Measurements from ENCODE around the gene CHIC2.
A peak's percentile ranks its signal among the peaks of the same experiment; 100 is the strongest.
"Not testable (repeated sequence)": the region's sequence is repeated elsewhere in the genome, so short reads cannot be mapped to it uniquely, and the experiment has no call there.

Gene CHIC2

GRCh38 chr4:54061067-54061466 lies 3.3 kb downstream of the CHIC2 start:
- DNase-seq (ENCODE audit: low spot score), result no peak

GRCh38 chr4:54060116-54060515 lies 4.3 kb downstream of the CHIC2 start:
- no peak for DNase-seq (ENCODE audit: low spot score)

DNA sequence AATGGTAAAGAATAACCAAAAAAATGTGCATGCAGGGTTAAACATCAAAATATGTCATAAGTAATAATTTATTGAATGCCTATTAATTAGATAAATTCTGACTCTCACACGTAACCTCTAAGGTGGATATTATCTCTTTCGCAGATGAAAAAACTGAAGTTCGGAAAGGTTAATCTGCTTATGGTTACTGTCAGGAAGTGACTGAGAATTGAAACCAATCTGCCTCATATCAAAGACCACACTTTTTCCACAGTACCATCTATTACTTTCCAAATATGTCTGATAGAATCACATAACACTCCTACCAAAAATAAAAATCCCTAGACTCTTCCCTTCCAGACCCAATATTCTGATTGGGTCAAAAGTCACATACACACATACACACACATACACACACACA lies 6.2 kb downstream of the CHIC2 start:
- no peak for DNase-seq (ENCODE audit: low spot score)

DNA sequence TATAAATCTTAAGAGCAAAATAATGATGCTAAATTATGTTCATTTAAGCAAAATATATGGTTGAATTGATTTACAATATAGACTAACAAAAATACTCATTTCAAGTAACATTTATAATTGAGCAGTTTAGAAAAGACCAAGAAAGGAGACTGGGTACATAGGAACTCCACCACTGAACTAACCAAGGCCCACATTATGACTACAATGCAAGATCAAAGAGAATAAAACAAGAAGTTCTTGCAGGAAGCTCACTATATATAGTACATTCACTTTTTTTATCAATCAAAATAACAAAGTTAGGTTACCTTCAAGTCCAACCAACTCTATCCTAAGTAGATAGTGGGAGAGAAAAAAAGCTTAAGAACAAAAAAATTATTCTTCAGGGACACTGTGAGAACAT lies 8.0 kb downstream of the CHIC2 start:
- DNase-seq (ENCODE audit: low spot score), result no peak

GRCh38 chr4:54055494-54055893 lies 8.9 kb downstream of the CHIC2 start:
- no peak for DNase-seq (ENCODE audit: low spot score)

DNA sequence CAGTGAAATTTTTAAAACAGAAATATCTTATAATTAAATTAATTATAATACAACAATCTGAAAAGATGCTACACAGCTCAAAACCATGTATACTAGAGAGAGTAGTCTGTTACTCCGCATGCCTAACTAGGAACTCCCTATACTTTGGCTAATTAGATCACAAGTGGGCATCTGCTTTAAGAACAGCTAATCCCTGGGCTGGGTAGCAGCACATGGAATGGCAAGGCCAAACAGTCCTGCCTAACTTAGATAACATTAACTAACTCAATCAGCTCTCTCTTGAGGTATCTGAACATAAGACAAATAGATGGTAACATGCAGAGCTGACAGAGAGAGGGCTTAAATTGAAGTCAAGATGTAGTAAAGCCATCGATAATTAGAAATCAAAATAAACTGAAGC lies 9.9 kb downstream of the CHIC2 start:
- DNase-seq (ENCODE audit: low spot score), result no peak

GRCh38 chr4:54053322-54053721 lies 11.1 kb downstream of the CHIC2 start:
- DNase-seq (ENCODE audit: low spot score), result not testable (repeated sequence)

GRCh38 chr4:54050214-54050904 lies 14.0 kb downstream of the CHIC2 start:
- no peak for DNase-seq (ENCODE audit: low spot score)

GRCh38 chr4:54043630-54044029 lies 20.8 kb downstream of the CHIC2 start:
- not testable (repeated sequence) for DNase-seq (ENCODE audit: low spot score)

DNA sequence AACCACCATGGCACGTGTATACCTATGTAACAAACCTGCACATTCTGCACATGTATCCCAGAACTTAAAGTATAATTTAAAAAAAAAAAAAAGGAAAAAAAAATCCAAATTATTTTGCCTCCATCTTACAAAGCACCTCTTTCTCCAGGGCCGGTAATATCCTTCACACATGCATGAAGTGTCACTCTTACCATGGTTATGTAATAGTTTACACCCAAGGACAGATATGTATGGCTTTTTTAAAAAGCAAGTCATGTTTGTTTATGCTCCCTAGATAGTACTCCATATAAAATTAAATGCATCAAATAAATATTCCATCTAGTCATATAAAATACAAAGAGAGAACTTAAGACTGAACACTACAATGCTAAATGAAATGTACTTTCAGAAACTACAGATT lies 22.5 kb downstream of the CHIC2 start:
- peak; percentile 51 for DNase-seq (ENCODE audit: low spot score)

DNA sequence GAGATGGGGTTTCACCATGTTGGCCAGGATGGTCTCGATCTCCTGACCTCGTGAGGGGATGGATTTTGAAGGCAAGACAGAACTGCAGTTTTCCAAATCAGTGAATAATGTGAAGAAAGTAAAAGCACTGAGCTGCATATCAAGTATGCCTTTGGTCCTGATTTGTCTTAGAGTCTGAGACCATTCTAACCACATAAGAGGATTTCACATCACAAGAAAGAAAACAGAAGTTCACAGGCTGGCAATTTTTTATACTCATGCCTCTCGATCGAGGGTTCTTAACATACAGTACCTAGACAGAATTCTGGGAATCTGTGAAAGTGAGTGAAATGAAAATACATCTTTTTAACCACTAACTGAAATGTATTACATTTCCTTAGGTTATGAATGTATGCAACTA lies 23.3 kb downstream of the CHIC2 start:
- no peak for DNase-seq (ENCODE audit: low spot score)

GRCh38 chr4:54038056-54038455 lies 26.3 kb downstream of the CHIC2 start:
- DNase-seq (ENCODE audit: low spot score), result no peak

GRCh38 chr4:54036184-54036583 lies 28.2 kb downstream of the CHIC2 start:
- DNase-seq (ENCODE audit: low spot score), result no peak

- no peak for DNase-seq (ENCODE audit: low spot score)
These were observed 31.8 kb downstream of the CHIC2 start for GRCh38 chr4:54032558-54033135.

GRCh38 chr4:54027311-54027710 lies 37.1 kb downstream of the CHIC2 start:
- no peak for DNase-seq (ENCODE audit: low spot score)

- DNase-seq (ENCODE audit: low spot score), result no peak
These were observed 38.8 kb downstream of the CHIC2 start for GRCh38 chr4:54025582-54025981.

GRCh38 chr4:54023019-54023418 lies 41.4 kb downstream of the CHIC2 start:
- not testable (repeated sequence) for DNase-seq (ENCODE audit: low spot score)

DNA sequence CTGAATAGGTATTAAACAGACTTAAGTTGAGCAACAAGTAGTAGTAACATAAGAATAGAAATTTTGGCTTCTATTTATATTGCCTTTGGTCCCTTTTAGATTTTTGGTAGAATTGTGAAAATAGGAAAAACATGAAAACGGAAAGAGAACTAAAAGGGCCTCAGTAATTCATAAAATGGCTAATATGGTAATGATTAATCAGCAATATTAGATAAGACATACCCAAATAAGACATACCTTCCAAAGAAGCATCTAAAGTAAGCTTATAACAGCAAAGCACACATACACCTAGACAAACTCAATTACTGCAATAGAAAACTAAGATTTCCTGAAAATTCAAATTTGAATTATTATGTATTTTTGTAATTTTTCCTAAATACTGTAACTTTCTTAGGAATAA lies 46.4 kb downstream of the CHIC2 start:
- no peak for DNase-seq (ENCODE audit: low spot score)

GRCh38 chr4:54017308-54017707 lies 47.1 kb downstream of the CHIC2 start:
- DNase-seq (ENCODE audit: low spot score), result no peak

- no peak for DNase-seq (ENCODE audit: low spot score)
These were observed 47.9 kb downstream of the CHIC2 start for GRCh38 chr4:54016504-54016903.

DNA sequence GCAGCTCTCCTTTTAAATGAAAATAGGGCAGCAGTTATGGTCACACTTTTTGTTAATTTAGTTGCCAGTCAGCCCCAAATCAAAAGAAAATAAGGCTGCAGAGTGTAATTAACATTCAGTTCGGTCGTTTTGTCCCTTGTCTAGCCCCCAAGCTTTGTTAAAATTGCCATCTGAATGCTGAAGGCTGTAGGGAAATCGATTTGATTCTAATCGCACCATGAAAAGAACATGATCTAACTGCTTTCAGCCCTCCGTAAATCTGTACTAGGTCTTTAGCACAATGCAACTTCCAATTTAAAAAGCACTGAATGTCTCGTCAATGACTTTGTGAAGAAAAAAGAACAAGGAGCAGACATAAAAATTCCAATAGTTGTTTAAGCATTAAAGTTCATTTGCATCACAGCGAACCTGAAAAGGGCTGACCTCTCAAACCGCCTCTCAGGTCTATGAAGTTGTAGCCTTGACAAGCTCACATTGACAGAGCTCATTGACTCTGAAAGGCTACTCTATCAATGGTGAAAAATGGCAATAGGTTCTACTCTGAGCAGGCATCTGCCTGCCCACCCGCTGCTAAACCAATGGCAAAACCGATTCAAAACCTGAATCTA lies 48.9 kb downstream of the CHIC2 start:
- DNase-seq (ENCODE audit: low spot score), result no peak

DNA sequence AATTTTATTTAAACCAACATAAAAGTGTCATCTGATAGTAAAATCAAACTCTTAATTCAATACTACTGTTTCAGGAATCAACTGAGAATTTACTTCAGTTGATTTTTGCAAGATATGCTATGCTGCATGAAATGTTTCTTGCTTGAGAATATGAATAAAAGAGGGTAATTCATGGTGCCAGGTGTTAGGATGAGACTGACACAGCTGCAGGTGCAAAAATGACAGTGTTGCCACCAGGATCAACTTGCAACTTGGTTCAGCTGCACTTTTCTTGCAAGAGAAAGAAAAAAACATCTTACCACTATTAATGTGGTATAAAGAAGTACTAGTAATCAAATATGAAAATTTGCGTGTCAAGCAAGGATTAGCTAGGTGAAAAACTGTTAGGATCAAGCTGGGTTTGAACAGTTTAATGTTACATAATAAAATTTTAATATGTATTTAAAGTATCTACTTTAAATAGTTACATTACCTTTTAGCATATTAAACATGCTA lies 49.7 kb downstream of the CHIC2 start:
- DNase-seq (ENCODE audit: low spot score), result no peak

DNA sequence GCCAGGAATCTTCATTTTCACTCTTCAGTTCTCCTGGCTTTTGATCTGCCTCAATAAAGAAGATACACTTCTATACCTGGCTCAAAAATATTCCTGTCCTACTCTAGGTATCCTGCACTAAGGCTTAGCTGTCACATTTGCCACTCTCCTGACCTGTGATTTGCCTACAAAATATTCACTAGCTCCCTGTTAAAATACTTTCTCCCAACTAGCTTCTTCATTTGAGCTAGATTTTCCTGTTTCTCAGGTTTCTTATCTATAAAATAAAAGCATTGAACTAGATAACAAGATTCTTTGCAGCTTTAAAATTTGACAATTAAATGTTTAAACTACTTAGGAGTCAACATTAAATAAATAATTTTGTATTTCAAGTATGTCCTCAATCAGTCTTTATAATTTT lies 53.2 kb downstream of the CHIC2 start:
- no peak for DNase-seq (ENCODE audit: low spot score)

GRCh38 chr4:54006755-54007154 lies 57.6 kb downstream of the CHIC2 start:
- no peak for DNase-seq (ENCODE audit: low spot score)
